GM23248 (cell line): ENCODE data around the gene KRTAP22-1. TPM values are rescaled to one million over a fixed set of nuclear protein-coding genes. Genes with fewer than 3 reads are reported as not detected.

ENCODE experiments used
- DNase-seq: peaks from one replicate; pipeline ENCODE4 v3.0.0-alpha.2; 2015
- H2AFZ ChIP-seq: fragments of 200-600 bp; sonication (generic); 2 replicates; pipeline ENCODE4 v1.6.1; 2016; ENCODE audit warnings: antibody characterized with exemption
- H3F3A ChIP-seq: fragments of 200-600 bp; sonication (generic); 2 replicates; pipeline ENCODE4 v1.6.1; 2016; ENCODE audit warnings: mild to moderate bottlenecking, antibody characterized with exemption, mixed run types; ENCODE audit not compliant: insufficient read depth
- H3K27ac ChIP-seq: fragments of 200-600 bp; sonication (generic); 2 replicates; pipeline ENCODE4 v1.5.1; 2016; ENCODE audit warnings: mild to moderate bottlenecking
- H3K27me3 ChIP-seq: fragments of 200-600 bp; sonication (generic); replicated peaks from 2 replicates; pipeline ENCODE4 v1.6.1; 2016; ENCODE audit warnings: mild to moderate bottlenecking; ENCODE audit not compliant: insufficient read depth
- H3K36me3 ChIP-seq: fragments of 200-600 bp; sonication (generic); 2 replicates; pipeline ENCODE4 v1.6.1; 2016; ENCODE audit warnings: low read depth, mild to moderate bottlenecking
- H3K4me1 ChIP-seq: fragments of 200-600 bp; sonication (generic); 2 replicates; pipeline ENCODE4 v1.6.1; 2016; ENCODE audit warnings: mild to moderate bottlenecking; ENCODE audit not compliant: insufficient read depth
- H3K4me2 ChIP-seq: fragments of 200-600 bp; sonication (generic); one replicate; pipeline ENCODE4 v1.6.1; 2016; ENCODE audit warnings: mild to moderate bottlenecking; ENCODE audit not compliant: unreplicated experiment
- H3K4me3 ChIP-seq: fragments of 200-600 bp; sonication (generic); 2 replicates; pipeline ENCODE4 v1.5.1; 2016; ENCODE audit warnings: mild to moderate bottlenecking
- H3K79me2 ChIP-seq: fragments of 200-600 bp; sonication (generic); 2 replicates; pipeline ENCODE4 v1.6.1; 2016; ENCODE audit warnings: mild to moderate bottlenecking; ENCODE audit not compliant: insufficient read depth
- H3K9ac ChIP-seq: fragments of 200-600 bp; sonication (generic); 2 replicates; pipeline ENCODE4 v1.6.1; 2016; ENCODE audit warnings: mild to moderate bottlenecking
- H3K9me2 ChIP-seq: fragments of 200-600 bp; sonication (generic); 2 replicates; pipeline ENCODE4 v1.6.1; 2016; ENCODE audit warnings: mixed run types, mild to moderate bottlenecking, moderate library complexity; ENCODE audit not compliant: insufficient read depth
- H3K9me3 ChIP-seq: fragments of 200-600 bp; sonication (generic); one replicate; pipeline ENCODE4 v1.6.1; 2017; ENCODE audit warnings: low read depth
- H4K20me1 ChIP-seq: fragments of 200-600 bp; sonication (generic); 2 replicates; pipeline ENCODE4 v1.6.0; 2016; ENCODE audit not compliant: insufficient read depth
- EZH2 ChIP-seq: fragments of 200-600 bp; sonication (generic); IDR thresholded peaks from 2 replicates; pipeline ENCODE4 v1.6.1; 2018; ENCODE audit warnings: antibody characterized with exemption, mild to moderate bottlenecking; ENCODE audit not compliant: insufficient read depth, poor library complexity, severe bottlenecking
- EZH2phosphoT487 ChIP-seq: fragments of 200-600 bp; sonication (generic); IDR thresholded peaks from 2 replicates; pipeline ENCODE4 v1.6.1; 2018; ENCODE audit warnings: antibody characterized with exemption, moderate library complexity, mild to moderate bottlenecking, low read depth; ENCODE audit not compliant: insufficient read depth
- WGBS, 2 experiments: methylation state at CpG; one replicate each; pipeline ENCODE4 v1.1.6; 2015 to 2017; ENCODE audit warnings: low lambda C conversion rate in 2 of 2, low coverage in 1 of 2; ENCODE audit errors: missing lambda C conversion rate in 2 of 2; 5-methylcytosine and 5-hydroxymethylcytosine counted together
- in situ Hi-C: fragments of 300-500 bp; cut with MboI; formaldehyde crosslinking; loops from 2 replicates; pipeline ENCODE4 v1.15.0; 2020
- polyA plus RNA-seq: library from polyadenylated mRNA; unstranded; fragments of >200 nt; fragmentation: Nextera tagmentation; extraction: Ambion mirVana; gene quantifications from 2 replicates; pipeline ENCODE4 v1.2.1, GENCODE V29; 2016
- total RNA-seq: library from RNA; depleted of rRNA; stranded (reverse); fragments of >200 nt; shearing (Covaris generic); gene quantifications from 2 replicates; pipeline ENCODE4 v1.2.3, GENCODE V29; 2014

Gene KRTAP22-1
- total and polyA plus RNA-seq, 2 experiments from 2014 or later: not detected

DNA sequence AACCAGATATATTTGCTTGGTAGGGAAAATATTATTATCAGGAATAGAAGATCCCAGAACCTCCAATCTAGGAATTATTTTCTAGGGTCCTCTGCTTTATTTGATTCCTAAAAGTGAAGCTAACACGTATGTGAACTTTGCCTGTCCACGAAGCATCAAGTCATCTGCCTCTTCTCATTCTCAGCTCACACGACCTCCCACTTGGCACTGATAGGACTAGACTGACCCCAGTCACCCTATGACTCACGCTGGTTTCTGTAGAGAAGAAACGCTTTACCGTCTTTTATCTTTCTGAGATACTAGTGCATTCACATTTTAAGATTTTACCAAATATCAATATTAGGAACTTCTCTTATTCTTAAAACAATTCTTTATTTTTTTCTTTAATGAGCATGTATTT is 37.8 kb upstream of the KRTAP22-1 start:
- Histone ChIP-seq H3K9me3 (no peaks in the 10 kb centered on the region), H2AFZ (no peak overlapping the region), H3K36me3 (no peaks in the 10 kb centered on the region), H3K4me2 (no peak overlapping the region), H3K27me3 (no peaks in the 10 kb centered on the region), H3F3A (no peaks in the 10 kb centered on the region), H4K20me1 (no peaks in the 10 kb centered on the region), H3K79me2 (no peaks in the 10 kb centered on the region), H3K4me3 (no peak overlapping the region), H3K9ac (no peak overlapping the region), H3K27ac (no peak overlapping the region), H3K4me1 (no peaks in the 10 kb centered on the region), H3K9me2 (no peaks in the 10 kb centered on the region)
- DNase-seq: no peak
- no peak for TF ChIP-seq EZH2phosphoT487
- TF ChIP-seq EZH2: no peak
- 20 to 23% methylated on average over 6 of the region's 6 CpGs for WGBS, 2 experiments
- in situ Hi-C loops: no loop called here

DNA sequence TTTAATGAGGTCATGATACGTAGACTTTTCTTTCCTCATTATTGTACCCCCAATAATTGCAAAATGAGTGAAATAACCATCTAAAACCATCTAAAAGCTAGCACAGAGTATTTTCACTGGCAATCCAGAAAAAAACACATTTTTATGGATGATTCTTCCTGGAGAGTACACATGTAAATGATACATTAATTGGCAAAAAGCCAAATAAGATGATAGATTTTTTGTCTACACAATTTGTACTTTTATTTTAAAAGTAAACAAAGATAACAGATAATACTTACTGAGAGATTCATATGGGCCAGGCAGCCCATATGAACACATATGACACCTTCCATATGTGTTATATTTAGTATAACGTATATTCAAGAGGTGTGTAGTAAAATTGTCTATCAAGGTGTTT is 37.3 kb upstream of the KRTAP22-1 start:
- H3K9ac ChIP-seq: no peak overlapping the region
- no peak overlapping the region for H3K4me2 ChIP-seq
- TF ChIP-seq EZH2 (no peak), EZH2phosphoT487 (no peak)
- in situ Hi-C loops: no loop called here
- WGBS, 2 experiments: 27 to 38% methylated on average over 2 of the region's 2 CpGs
- no peak overlapping the region for H3K4me3 ChIP-seq
- H3K79me2 ChIP-seq: no peaks in the 10 kb centered on the region
- H3K27me3 ChIP-seq: no peaks in the 10 kb centered on the region
- H3K9me3 ChIP-seq: no peaks in the 10 kb centered on the region
- no peak for DNase-seq
- no peaks in the 10 kb centered on the region for H3K4me1 ChIP-seq
- no peaks in the 10 kb centered on the region for H3K36me3 ChIP-seq
- H3K27ac ChIP-seq: no peak overlapping the region
- no peaks in the 10 kb centered on the region for H4K20me1 ChIP-seq
- no peaks in the 10 kb centered on the region for H3F3A ChIP-seq
- H3K9me2 ChIP-seq: no peaks in the 10 kb centered on the region
- no peak overlapping the region for H2AFZ ChIP-seq

DNA sequence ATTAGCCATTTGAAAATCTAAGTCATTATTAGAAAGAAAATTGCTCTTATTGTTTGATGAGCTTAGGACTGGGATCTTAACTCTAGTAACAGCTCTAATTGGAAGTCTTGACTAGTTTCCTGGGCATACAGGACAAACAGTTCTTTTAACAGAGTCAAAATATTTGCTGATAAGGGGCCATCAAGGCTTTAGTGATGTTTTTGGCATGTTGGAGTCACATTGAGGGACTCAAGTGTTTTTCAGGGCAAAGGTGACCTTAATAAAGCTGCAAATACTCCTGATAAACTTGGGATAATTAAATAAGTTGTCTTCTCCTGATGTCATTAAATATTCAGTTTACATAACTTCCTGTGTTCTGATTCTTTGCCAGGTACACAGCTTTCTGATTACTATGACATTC is 33.3 kb upstream of the KRTAP22-1 start:
- Histone ChIP-seq H3K9me3 (no peaks in the 10 kb centered on the region), H3K4me2 (no peak overlapping the region), H3K4me1 (no peaks in the 10 kb centered on the region), H3K36me3 (no peaks in the 10 kb centered on the region), H3K9ac (no peak overlapping the region), H3K4me3 (no peak overlapping the region), H3K27me3 (no peaks in the 10 kb centered on the region), H3K9me2 (no peaks in the 10 kb centered on the region), H2AFZ (no peak overlapping the region), H3F3A (no peaks in the 10 kb centered on the region), H4K20me1 (no peaks in the 10 kb centered on the region), H3K27ac (no peak overlapping the region), H3K79me2 (no peaks in the 10 kb centered on the region)
- no peak for DNase-seq
- in situ Hi-C loops: no loop called here
- no peak for TF ChIP-seq EZH2
- no peak for TF ChIP-seq EZH2phosphoT487

DNA sequence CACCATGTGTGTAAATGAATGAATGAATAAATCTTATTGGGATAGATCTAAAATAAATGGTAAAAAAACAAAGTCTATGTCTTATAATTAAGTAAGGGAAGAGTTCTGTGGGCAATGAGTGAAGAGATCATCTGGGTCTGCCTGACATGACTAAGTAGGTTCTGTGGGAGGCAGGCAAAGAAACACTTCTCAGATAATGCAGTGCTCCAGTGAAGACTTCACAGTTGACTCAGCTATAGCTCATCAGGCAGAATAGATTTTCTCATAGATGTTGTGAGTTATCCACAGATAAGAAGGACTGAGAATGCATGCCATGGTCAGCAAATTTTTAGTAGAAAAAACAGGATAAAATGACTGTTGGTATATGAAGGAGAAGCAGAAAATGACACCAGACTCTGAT is 23.1 kb upstream of the KRTAP22-1 start:
- Histone ChIP-seq H3K36me3 (no peaks in the 10 kb centered on the region), H3K9me2 (no peaks in the 10 kb centered on the region), H3K9ac (no peak overlapping the region), H3F3A (no peaks in the 10 kb centered on the region), H3K4me1 (no peaks in the 10 kb centered on the region), H4K20me1 (no peaks in the 10 kb centered on the region), H3K79me2 (no peaks in the 10 kb centered on the region), H3K4me3 (no peak overlapping the region), H3K9me3 (no peaks in the 10 kb centered on the region), H3K4me2 (no peak overlapping the region), H3K27me3 (no peaks in the 10 kb centered on the region), H2AFZ (no peak overlapping the region), H3K27ac (no peak overlapping the region)
- DNase-seq: no peak
- in situ Hi-C loops: no loop called here
- no peak for TF ChIP-seq EZH2
- TF ChIP-seq EZH2phosphoT487: no peak

DNA sequence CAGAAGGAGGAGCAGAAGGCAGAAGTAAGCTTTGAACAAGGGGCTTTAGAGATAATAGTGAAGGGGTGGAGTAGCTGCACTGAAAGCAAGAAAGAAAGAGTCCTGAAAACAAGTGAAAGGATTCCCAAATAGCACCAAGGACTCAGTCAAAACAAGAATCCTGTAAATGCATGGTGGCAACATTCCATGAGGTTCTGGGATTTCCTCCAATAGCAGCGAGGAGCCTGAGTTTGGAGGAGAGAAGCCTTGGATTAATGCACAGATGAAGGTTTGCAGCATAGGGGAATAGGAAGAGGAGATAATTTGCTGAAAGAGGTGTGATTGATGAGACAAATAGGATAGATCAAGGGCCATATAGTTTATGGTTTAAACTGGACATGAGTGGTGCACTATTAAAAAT is 21.5 kb upstream of the KRTAP22-1 start:
- 3% methylated on average over 1 of the region's 1 CpG for WGBS, 2 experiments
- Histone ChIP-seq H2AFZ (no peak overlapping the region), H3K9me2 (no peaks in the 10 kb centered on the region), H3K4me3 (no peak overlapping the region), H3K4me1 (no peaks in the 10 kb centered on the region), H3K79me2 (no peaks in the 10 kb centered on the region), H4K20me1 (no peaks in the 10 kb centered on the region), H3K27me3 (no peaks in the 10 kb centered on the region), H3F3A (no peaks in the 10 kb centered on the region), H3K36me3 (no peaks in the 10 kb centered on the region), H3K27ac (no peak overlapping the region), H3K4me2 (no peak overlapping the region), H3K9ac (no peak overlapping the region), H3K9me3 (no peaks in the 10 kb centered on the region)
- in situ Hi-C loops: no loop called here
- no peak for DNase-seq
- no peak for TF ChIP-seq EZH2phosphoT487
- no peak for TF ChIP-seq EZH2
